Activated CD4-positive, alpha-beta T cell treated with anti-CD3 and anti-CD28 coated beads, Interleukin-2, amount 50 U/mL, for 24 hours (primary cell): ENCODE results near the gene MRO.
"Not testable (repeated sequence)": the region's sequence is repeated elsewhere in the genome, so short reads cannot be mapped to it uniquely, and the experiment has no call there.

Experiments used
- DNase-seq, 2 donors: peaks; one replicate each; pipeline ENCODE4 v3.0.0-alpha.2; 2020; ENCODE audit warnings: low read depth in 1 of 2, low spot score in 1 of 2

MRO gene

GRCh38 chr18:50819728-50820378 lies at the start of gene MRO:
Gene MRO, minus strand, starts transcription at chr18:50820016. Its CDS starts 10,616 bp downstream, at chr18:50809400.
- DNase-seq, result peak; percentile 61 to 73

- DNase-seq, result no peak
Measured at GRCh38 chr18:50869150-50869549, 49.3 kb upstream of the MRO start.

GRCh38 chr18:50866765-50867164 lies 46.9 kb upstream of the MRO start:
- no peak for DNase-seq

- DNase-seq, result no peak
Measured at GRCh38 chr18:50863840-50864375, 44.1 kb upstream of the MRO start.

GRCh38 chr18:50862401-50862800 lies 42.6 kb upstream of the MRO start:
- DNase-seq, result no peak

GRCh38 chr18:50861617-50862016 lies 41.8 kb upstream of the MRO start:
- no peak for DNase-seq

GRCh38 chr18:50859793-50860555 lies 40.2 kb upstream of the MRO start:
- no peak for DNase-seq

- DNase-seq, result no peak
Measured at GRCh38 chr18:50857694-50858093, 37.9 kb upstream of the MRO start.

- DNase-seq, result not testable (repeated sequence)
Measured at GRCh38 chr18:50857166-50857565, 37.4 kb upstream of the MRO start.

- no peak for DNase-seq
Measured at GRCh38 chr18:50855976-50856757, 36.4 kb upstream of the MRO start.

GRCh38 chr18:50853863-50854271 lies 34.1 kb upstream of the MRO start:
- no peak for DNase-seq

- DNase-seq, result no peak
Measured at GRCh38 chr18:50850307-50851065, 30.7 kb upstream of the MRO start.

GRCh38 chr18:50849419-50849821 lies 29.6 kb upstream of the MRO start:
- DNase-seq, result no peak

GRCh38 chr18:50848991-50849390 lies 29.2 kb upstream of the MRO start:
- DNase-seq, result no peak

- DNase-seq, result no peak
Measured at GRCh38 chr18:50848061-50848551, 28.3 kb upstream of the MRO start.

GRCh38 chr18:50847192-50847591 lies 27.4 kb upstream of the MRO start:
- DNase-seq, result no peak

- DNase-seq, result no peak
Measured at GRCh38 chr18:50844960-50845359, 25.1 kb upstream of the MRO start.

- no peak for DNase-seq
Measured at GRCh38 chr18:50844554-50844953, 24.7 kb upstream of the MRO start.

- no peak for DNase-seq
Measured at GRCh38 chr18:50842846-50843245, 23.0 kb upstream of the MRO start.

GRCh38 chr18:50839996-50840395 lies 20.2 kb upstream of the MRO start:
- DNase-seq, result no peak

- DNase-seq, result no peak
Measured at GRCh38 chr18:50839341-50839740, 19.5 kb upstream of the MRO start.
